HepG2 (cell line): Measurements from ENCODE around the gene TWNK. TPM values are rescaled to one million over a fixed set of nuclear protein-coding genes. Genes with fewer than 3 reads are reported as not detected.
A peak's percentile ranks its signal among the peaks of the same experiment; 100 is the strongest.

Experiments
- ATAC-seq: fragments of 200-7000 bp; cut with Tn5 transposase; 3 replicates; pipeline ENCODE4 v1.9.1; 2020; ENCODE audit warnings: mild to moderate bottlenecking, moderate library complexity
- BruUV-seq: library from RNA; stranded (reverse); fragments of 400-500 nt; replicated peaks from 2 replicates; lab custom pipeline; 2021; lab: Mats Ljungman, UMichigan
- CTCF ChIA-PET: fragments of 300-600 bp; formaldehyde crosslinking; extraction: SDS; loops from one replicate; lab custom pipeline; 2021; ENCODE audit warnings: low total read pairs, inconsistent platforms, low intra/inter-chr PET ratio; lab: Yijun Ruan, JAX
- POLR2A ChIA-PET: fragments of 350-600 bp; sonication (Branson Sonifier 250); formaldehyde crosslinking; loops from one replicate; lab custom pipeline; 2020; ENCODE audit warnings: antibody characterized with exemption, inconsistent platforms; lab: Yijun Ruan, JAX
- DNase-seq: peaks from one replicate; pipeline ENCODE4 v3.0.0-alpha.2; 2015; ENCODE audit warnings: low spot score
- FAIRE-seq: peaks from 3 replicates; lab custom pipeline; 2011; peaks lifted over from hg19 to GRCh38; lab: Jason Lieb, UNC
- H2AFZ ChIP-seq: one replicate; pipeline ENCODE4 v1.6.1; 2011; ENCODE audit warnings: low read length, inconsistent platforms
- H3K27ac ChIP-seq: fragments of 300-600 bp; 3 replicates; pipeline ENCODE4 v1.8.0; 2011; ENCODE audit warnings: mixed run types, mild to moderate bottlenecking, mixed read lengths, low read length, inconsistent platforms; ENCODE audit not compliant: insufficient read depth; ENCODE audit errors: extremely low read length
- H3K27me3 ChIP-seq, 2 experiments: fragments of 200-600 bp in 1 of 2; 2 replicates in 1 of 2; 3 replicates in 1 of 2; pipeline versions ENCODE4 v1.6.0 to v1.8.0; 2011; ENCODE audit warnings: low read length in 2 of 2, mild to moderate bottlenecking in 2 of 2, moderate library complexity in 2 of 2, inconsistent platforms in 1 of 2; ENCODE audit not compliant: insufficient read depth in 2 of 2, control insufficient read depth in 1 of 2
- H3K36me3 ChIP-seq, 2 experiments: fragments of 200-600 bp in 1 of 2; replicated peaks in 1 of 2; 2 replicates in 1 of 2; 3 replicates in 1 of 2; pipeline versions ENCODE4 v1.5.1 to v1.8.0; 2011; ENCODE audit warnings: low read length in 2 of 2, inconsistent platforms in 1 of 2; ENCODE audit not compliant: insufficient read depth in 2 of 2, control insufficient read depth in 1 of 2
- H3K4me1 ChIP-seq: 2 replicates; pipeline ENCODE4 v1.5.1; 2012; ENCODE audit warnings: low read length, inconsistent platforms; ENCODE audit not compliant: insufficient read depth
- H3K4me2 ChIP-seq: 2 replicates; pipeline ENCODE4 v1.6.0; 2011; ENCODE audit warnings: low read depth, low read length, inconsistent platforms
- H3K4me3 ChIP-seq, 3 experiments: fragments of 200-600 bp in 1 of 3; sonication (generic), shearing (Covaris generic) in 1 of 3; replicated peaks in 1 of 3; 2 replicates each; pipeline ENCODE4 v1.5.1; 2011 to 2016; ENCODE audit warnings: low read length in 3 of 3, inconsistent platforms in 2 of 3, low read depth in 2 of 3, mild to moderate bottlenecking in 2 of 3, control low read depth in 1 of 3, mixed read lengths in 1 of 3; ENCODE audit not compliant: insufficient read depth in 1 of 3
- H3K79me2 ChIP-seq: one replicate; pipeline ENCODE4 v1.6.1; 2011; ENCODE audit warnings: low read length, inconsistent platforms; ENCODE audit not compliant: insufficient read depth
- H3K9ac ChIP-seq: 2 replicates; pipeline ENCODE4 v1.6.0; 2011; ENCODE audit warnings: mild to moderate bottlenecking, low read depth, low read length, inconsistent platforms; ENCODE audit not compliant: insufficient read depth
- H3K9me3 ChIP-seq: 2 replicates; pipeline ENCODE4 v1.5.1; 2012; ENCODE audit warnings: mild to moderate bottlenecking, low read length
- H4K20me1 ChIP-seq: 2 replicates; pipeline ENCODE4 v1.6.0; 2011; ENCODE audit warnings: inconsistent platforms, mild to moderate bottlenecking, low read length, moderate library complexity; ENCODE audit not compliant: insufficient read depth
- CCDC6 ChIP-seq: sonication (generic); formaldehyde crosslinking; IDR thresholded peaks from 2 replicates; pipeline ENCODE4 v1.8.1; 2022; ENCODE audit warnings: mild to moderate bottlenecking, missing genetic modification reagents, moderate library complexity
- FOSL1 ChIP-seq: sonication (generic); formaldehyde crosslinking; IDR thresholded peaks from 2 replicates; pipeline ENCODE4 v1.9.0; 2021; ENCODE audit warnings: missing genetic modification reagents, borderline replicate concordance
- LCORL ChIP-seq, 2 experiments: fragments of 450-650 bp in 1 of 2; sonication (generic) in 1 of 2; formaldehyde crosslinking in 1 of 2; IDR thresholded peaks; 2 replicates each; pipeline versions ENCODE4 v1.5.0 to v1.6.1; 2017 to 2020; ENCODE audit warnings: antibody characterized with exemption in 1 of 2, missing genetic modification reagents in 1 of 2
- MEF2D ChIP-seq: sonication (generic); formaldehyde crosslinking; IDR thresholded peaks from 2 replicates; pipeline ENCODE4 v1.5.1; 2020; ENCODE audit warnings: mild to moderate bottlenecking, missing genetic modification reagents
- MIXL1 ChIP-seq: IDR thresholded peaks from 2 replicates; pipeline ENCODE4 v1.6.1; 2016
- NFE2 ChIP-seq: sonication (generic); formaldehyde crosslinking; IDR thresholded peaks from 2 replicates; pipeline ENCODE4 v1.4.0; 2020; ENCODE audit warnings: missing genetic modification reagents
- NFKB2 ChIP-seq: sonication (generic); formaldehyde crosslinking; IDR thresholded peaks from 2 replicates; pipeline ENCODE4 v1.4.0; 2020; ENCODE audit warnings: missing genetic modification reagents, borderline replicate concordance
- RFXANK ChIP-seq: IDR thresholded peaks from 2 replicates; pipeline ENCODE4 v1.6.1; 2016
- SAFB2 ChIP-seq: sonication (generic); formaldehyde crosslinking; IDR thresholded peaks from 2 replicates; pipeline ENCODE4 v1.5.1; 2020; ENCODE audit warnings: missing genetic modification reagents, low read depth, mild to moderate bottlenecking, borderline replicate concordance
- SMYD3 ChIP-seq: sonication (generic); formaldehyde crosslinking; IDR thresholded peaks from 2 replicates; pipeline ENCODE4 v1.8.1; 2023; ENCODE audit warnings: mild to moderate bottlenecking, missing genetic modification reagents
- TCF12 ChIP-seq, 2 experiments: fragments of 450-650 bp in 1 of 2; sonication (generic) in 1 of 2; formaldehyde crosslinking in 1 of 2; IDR thresholded peaks; 2 replicates each; pipeline versions ENCODE4 v1.6.1 to v1.8.0; 2017 to 2022; ENCODE audit warnings: antibody characterized with exemption in 1 of 2, mild to moderate bottlenecking in 1 of 2, missing genetic modification reagents in 1 of 2, moderate library complexity in 1 of 2
- TCF7 ChIP-seq: sonication (generic); IDR thresholded peaks from 2 replicates; pipeline ENCODE4 v1.6.1; 2016; ENCODE audit warnings: antibody characterized with exemption, low read depth
- ZNF33B ChIP-seq: sonication (generic); formaldehyde crosslinking; IDR thresholded peaks from 2 replicates; pipeline ENCODE4 v1.5.1; 2020; ENCODE audit warnings: mild to moderate bottlenecking, missing genetic modification reagents
- ZNF484 ChIP-seq: sonication (generic); formaldehyde crosslinking; IDR thresholded peaks from 2 replicates; pipeline ENCODE4 v1.5.1; 2020; ENCODE audit warnings: mild to moderate bottlenecking, low read depth, missing genetic modification reagents, borderline replicate concordance
- ZNF703 ChIP-seq: sonication (generic); formaldehyde crosslinking; IDR thresholded peaks from 2 replicates; pipeline ENCODE4 v1.5.1; 2020; ENCODE audit warnings: missing genetic modification reagents, mild to moderate bottlenecking, moderate library complexity, borderline replicate concordance
- ZNF772 ChIP-seq: sonication (generic); formaldehyde crosslinking; IDR thresholded peaks from 2 replicates; pipeline ENCODE4 v1.5.0; 2020; ENCODE audit warnings: mild to moderate bottlenecking, missing genetic modification reagents
- WGBS: methylation state at CpG from one replicate; pipeline ENCODE4 v1.1.6; 2017; ENCODE audit warnings: low lambda C conversion rate; 5-methylcytosine and 5-hydroxymethylcytosine counted together
- in situ Hi-C: cut with HindIII; loops from 2 replicates; pipeline ENCODE4 v1.10.0; 2017; ENCODE audit warnings: low pct_unique_long_range_greater_than_20kb; ENCODE audit not compliant: extremely low pct_ligation_motif_present
- intact Hi-C: fragments of 100-400 bp; cut with micrococcal nuclease; formaldehyde crosslinking; loops from one replicate; pipeline ENCODE4 v1.10.0; 2022; ENCODE audit not compliant: unreplicated experiment
- polyA plus RNA-seq, 8 experiments: library from polyadenylated mRNA; depleted of rRNA in 3 of 8; stranded (reverse) in 7 of 8; unstranded in 1 of 8; fragments of >200 nt; fragmentation: Illumina TruSeq in 4 of 8; extraction: Trizol in 4 of 8; gene quantifications; 2 replicates each; pipeline versions ENCODE4 v1.2.1 to v1.2.3, GENCODE V29; 2011 to 2016; ENCODE audit warnings: low read depth in 4 of 8, missing spikeins in 1 of 8, mixed read lengths in 1 of 8; ENCODE audit not compliant: insufficient read depth in 1 of 8
- total RNA-seq, 5 experiments: library from RNA; depleted of rRNA; stranded (reverse); fragments of >200 nt; fragmentation: Illumina TruSeq; extraction: Trizol; gene quantifications; 2 replicates each; pipeline ENCODE4 v1.2.3, GENCODE V29; 2016; ENCODE audit warnings: low read depth in 1 of 5
- TF ChIP-seq, protein P1 (sequence below): sonication (generic); formaldehyde crosslinking; conservative IDR thresholded peaks from 2 replicates; pipeline ENCODE4 v1.4.0; 2020; ENCODE audit warnings: missing genetic modification reagents
- TF ChIP-seq, protein P2 (sequence below): sonication (generic); formaldehyde crosslinking; IDR thresholded peaks from 2 replicates; pipeline ENCODE4 v1.5.1; 2020; ENCODE audit warnings: mild to moderate bottlenecking, missing genetic modification reagents, moderate library complexity
- TF ChIP-seq, protein P3 (sequence below): IDR thresholded peaks from 2 replicates; pipeline ENCODE4 v1.6.1; 2018; ENCODE audit warnings: missing genetic modification reagents, mild to moderate bottlenecking, missing compliant biosample characterization

TWNK gene
- total and polyA plus RNA-seq, 2 of the 13 experiments (the other 11 are each of a cell fraction or from before 2014, with no cell fraction given): 10.7 to 16.5 TPM

- BruUV-seq: no TSS peak
- in situ Hi-C loops: no loop called here
- CTCF ChIA-PET: interaction anchor here (0.8 to 8.5 kb wide), 3 partner anchors 15 to 28 kb away, joined by 4 to 240 read pairs (median 4); partner anchors contain the start of gene SEMA4G
- intact Hi-C loops: loop anchor here (1.0 kb wide), 1 partner anchor 15 kb away; no protein-coding TSS in a partner anchor
- H3K4me2 ChIP-seq: peak overlapping the region; percentile 98
- H2AFZ ChIP-seq: no peak overlapping the region
- H3K9me3 ChIP-seq: no peaks in the 10 kb centered on the region
- peak overlapping the region; percentile 95 for H3K9ac ChIP-seq
- peak; percentile 66 for ATAC-seq
- H3K27ac ChIP-seq: peak overlapping the region; percentile 89
- no peak for FAIRE-seq
- WGBS: 0% methylated on average over 28 of the region's 66 CpGs
- no peaks in the 10 kb centered on the region; the same call in 1 of the 2 replicates for H4K20me1 ChIP-seq
- peak overlapping the region; percentile 71 to 99 (median 91) for H3K4me3 ChIP-seq
- DNase-seq: peak; percentile 74
- no peaks in the 10 kb centered on the region; a peak in 1 of 5 replicates for H3K27me3 ChIP-seq
- peaks cover 30% of the 10 kb centered on the region for H3K79me2 ChIP-seq
- POLR2A ChIA-PET: interaction anchor here (0.5 to 23.0 kb wide), 17 partner anchors 11 to 323 kb away, joined by 3 to 277 read pairs (median 5); partner anchors contain the start of genes KAZALD1, MRPL43, PDZD7 and SEMA4G
- peaks cover 10 to 13% of the 10 kb centered on the region in 2 experiments for H3K36me3 ChIP-seq
- peaks cover 32% of the 10 kb centered on the region for H3K4me1 ChIP-seq
- TF ChIP-seq, protein P1, sequence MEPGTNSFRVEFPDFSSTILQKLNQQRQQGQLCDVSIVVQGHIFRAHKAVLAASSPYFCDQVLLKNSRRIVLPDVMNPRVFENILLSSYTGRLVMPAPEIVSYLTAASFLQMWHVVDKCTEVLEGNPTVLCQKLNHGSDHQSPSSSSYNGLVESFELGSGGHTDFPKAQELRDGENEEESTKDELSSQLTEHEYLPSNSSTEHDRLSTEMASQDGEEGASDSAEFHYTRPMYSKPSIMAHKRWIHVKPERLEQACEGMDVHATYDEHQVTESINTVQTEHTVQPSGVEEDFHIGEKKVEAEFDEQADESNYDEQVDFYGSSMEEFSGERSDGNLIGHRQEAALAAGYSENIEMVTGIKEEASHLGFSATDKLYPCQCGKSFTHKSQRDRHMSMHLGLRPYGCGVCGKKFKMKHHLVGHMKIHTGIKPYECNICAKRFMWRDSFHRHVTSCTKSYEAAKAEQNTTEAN (CRISPR knock-in tag): 0 out of 2 replicates have a peak, but pooled peaks have one; percentile 46
- no peak for TF ChIP-seq SMYD3 (CRISPR knock-in tag)
- no peak for TF ChIP-seq NFE2 (CRISPR knock-in tag)
- peak; percentile 88; the same call in 1 of the 2 replicates for TF ChIP-seq NFKB2 (CRISPR knock-in tag)
- TF ChIP-seq ZNF33B (CRISPR knock-in tag): no peak
- TF ChIP-seq TCF7: no peak
- TF ChIP-seq ZNF772 (CRISPR knock-in tag): peak; percentile 70; the same call in 1 of the 2 replicates
- peak; percentile 21; the same call in 1 of the 2 replicates for TF ChIP-seq MIXL1 (CRISPR knock-in tag)
- peak; percentile 14; the same call in 1 of the 2 replicates for TF ChIP-seq SAFB2 (CRISPR knock-in tag)
- TF ChIP-seq RFXANK: no peak
- TF ChIP-seq TCF12 (IDR thresholded peaks at IDR 0.05): no peak
- TF ChIP-seq TCF12 (CRISPR knock-in tag; IDR thresholded peaks at IDR 0.05): no peak
- TF ChIP-seq FOSL1: no peak
- no peak; the same call in 1 of the 2 replicates for TF ChIP-seq ZNF703 (CRISPR knock-in tag)
- peak; percentile 45; the same call in 1 of the 2 replicates for TF ChIP-seq CCDC6 (CRISPR knock-in tag)
- TF ChIP-seq MEF2D (CRISPR knock-in tag): no peak
- TF ChIP-seq, protein P2, sequence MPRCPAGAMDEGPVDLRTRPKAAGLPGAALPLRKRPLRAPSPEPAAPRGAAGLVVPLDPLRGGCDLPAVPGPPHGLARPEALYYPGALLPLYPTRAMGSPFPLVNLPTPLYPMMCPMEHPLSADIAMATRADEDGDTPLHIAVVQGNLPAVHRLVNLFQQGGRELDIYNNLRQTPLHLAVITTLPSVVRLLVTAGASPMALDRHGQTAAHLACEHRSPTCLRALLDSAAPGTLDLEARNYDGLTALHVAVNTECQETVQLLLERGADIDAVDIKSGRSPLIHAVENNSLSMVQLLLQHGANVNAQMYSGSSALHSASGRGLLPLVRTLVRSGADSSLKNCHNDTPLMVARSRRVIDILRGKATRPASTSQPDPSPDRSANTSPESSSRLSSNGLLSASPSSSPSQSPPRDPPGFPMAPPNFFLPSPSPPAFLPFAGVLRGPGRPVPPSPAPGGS (CRISPR knock-in tag): peak; percentile 9
- TF ChIP-seq, protein P3, sequence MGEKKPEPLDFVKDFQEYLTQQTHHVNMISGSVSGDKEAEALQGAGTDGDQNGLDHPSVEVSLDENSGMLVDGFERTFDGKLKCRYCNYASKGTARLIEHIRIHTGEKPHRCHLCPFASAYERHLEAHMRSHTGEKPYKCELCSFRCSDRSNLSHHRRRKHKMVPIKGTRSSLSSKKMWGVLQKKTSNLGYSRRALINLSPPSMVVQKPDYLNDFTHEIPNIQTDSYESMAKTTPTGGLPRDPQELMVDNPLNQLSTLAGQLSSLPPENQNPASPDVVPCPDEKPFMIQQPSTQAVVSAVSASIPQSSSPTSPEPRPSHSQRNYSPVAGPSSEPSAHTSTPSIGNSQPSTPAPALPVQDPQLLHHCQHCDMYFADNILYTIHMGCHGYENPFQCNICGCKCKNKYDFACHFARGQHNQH: peak; percentile 64; the same call in 1 of the 2 replicates
- no peak for TF ChIP-seq LCORL (IDR thresholded peaks at IDR 0.05)
- peak; percentile 36; the same call in 1 of the 2 replicates for TF ChIP-seq LCORL (CRISPR knock-in tag; IDR thresholded peaks at IDR 0.05)
- no peak for TF ChIP-seq ZNF484
These were observed 10.2 kb downstream of the TWNK start for GRCh38 chr10:100997360-100998182.
